ENCODE measurements around the gene MAP3K5. TPM values are rescaled to one million over a fixed set of nuclear protein-coding genes. Genes with fewer than 3 reads are reported as not detected.

MAP3K5 gene
- total RNA-seq, 1 experiment from 2014 or later: 2.1 TPM

DNA sequence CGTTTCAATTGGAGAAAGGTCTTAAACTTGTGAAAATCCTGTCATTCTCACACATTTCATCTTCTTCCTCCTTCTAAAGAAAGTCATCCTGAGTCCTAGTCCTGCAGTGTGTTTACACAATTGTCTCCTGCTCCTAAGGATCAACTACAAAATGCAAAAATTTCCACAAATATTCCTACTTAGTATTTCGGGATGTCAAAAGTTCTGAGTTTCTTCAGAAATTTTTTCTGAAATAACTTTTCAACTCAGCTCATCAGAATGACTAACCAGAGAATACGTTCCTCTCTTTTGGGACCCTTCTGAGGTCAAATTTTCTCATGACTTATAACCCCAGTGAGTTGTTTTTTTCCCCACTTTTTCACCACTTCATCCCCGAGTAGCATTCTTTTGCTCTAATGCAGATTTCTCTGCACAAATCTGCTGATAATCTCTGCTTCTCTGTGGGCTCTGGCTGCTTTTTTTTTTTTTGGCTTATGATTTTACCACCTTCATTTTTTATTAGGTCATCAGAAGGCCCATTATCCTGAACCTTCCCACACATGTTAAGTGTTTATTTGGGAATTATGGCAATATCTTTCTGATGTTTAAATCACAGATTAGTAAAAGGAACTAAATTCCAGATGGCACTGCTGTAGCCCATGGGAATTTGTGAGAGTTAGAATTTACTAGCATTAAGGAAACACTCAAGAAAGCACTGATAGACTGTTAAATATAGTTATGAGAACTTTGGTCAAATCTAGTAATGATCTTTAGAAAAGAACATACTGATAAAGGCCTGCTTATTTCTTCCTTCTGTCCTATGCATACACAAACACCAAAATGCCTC lies 41.4 kb downstream of the MAP3K5 start:
- H3K4me3 Mint-ChIP-seq (ENCODE audit: unreplicated experiment): no peak overlapping the region
- no TSS peak for BruUV-seq (replicated peaks)
- no peak for DNase-seq
- no peaks in the 10 kb centered on the region for H3K36me3 ChIP-seq (ENCODE audit: control insufficient read depth, insufficient read depth, low read length)
- H3K4me1 Mint-ChIP-seq (ENCODE audit: low read depth, unreplicated experiment): no peaks in the 10 kb centered on the region
- peaks cover 4% of the 10 kb centered on the region for H3K27me3 Mint-ChIP-seq (ENCODE audit: insufficient read depth, unreplicated experiment)
- no peaks in the 10 kb centered on the region for H3K27me3 ChIP-seq (replicated peaks; ENCODE audit: control insufficient read depth, insufficient read depth, low read length)
- POLR2A ChIA-PET: no interaction called here
- intact Hi-C loops (cut with micrococcal nuclease; ENCODE audit: unreplicated experiment): no loop called here
- no peaks in the 10 kb centered on the region for H3K9me3 Mint-ChIP-seq (ENCODE audit: unreplicated experiment)
- H3K4me1 ChIP-seq: no peaks in the 10 kb centered on the region
- CTCF ChIA-PET: no interaction called here
- H3K27ac Mint-ChIP-seq (ENCODE audit: unreplicated experiment): no peak overlapping the region
- H3K36me3 Mint-ChIP-seq (ENCODE audit: insufficient read depth, unreplicated experiment): no peaks in the 10 kb centered on the region
- H3K4me3 ChIP-seq (ENCODE audit: low read depth, low read length): no peak overlapping the region
- H3K9me3 ChIP-seq: no peaks in the 10 kb centered on the region
- TF ChIP-seq, protein P1, sequence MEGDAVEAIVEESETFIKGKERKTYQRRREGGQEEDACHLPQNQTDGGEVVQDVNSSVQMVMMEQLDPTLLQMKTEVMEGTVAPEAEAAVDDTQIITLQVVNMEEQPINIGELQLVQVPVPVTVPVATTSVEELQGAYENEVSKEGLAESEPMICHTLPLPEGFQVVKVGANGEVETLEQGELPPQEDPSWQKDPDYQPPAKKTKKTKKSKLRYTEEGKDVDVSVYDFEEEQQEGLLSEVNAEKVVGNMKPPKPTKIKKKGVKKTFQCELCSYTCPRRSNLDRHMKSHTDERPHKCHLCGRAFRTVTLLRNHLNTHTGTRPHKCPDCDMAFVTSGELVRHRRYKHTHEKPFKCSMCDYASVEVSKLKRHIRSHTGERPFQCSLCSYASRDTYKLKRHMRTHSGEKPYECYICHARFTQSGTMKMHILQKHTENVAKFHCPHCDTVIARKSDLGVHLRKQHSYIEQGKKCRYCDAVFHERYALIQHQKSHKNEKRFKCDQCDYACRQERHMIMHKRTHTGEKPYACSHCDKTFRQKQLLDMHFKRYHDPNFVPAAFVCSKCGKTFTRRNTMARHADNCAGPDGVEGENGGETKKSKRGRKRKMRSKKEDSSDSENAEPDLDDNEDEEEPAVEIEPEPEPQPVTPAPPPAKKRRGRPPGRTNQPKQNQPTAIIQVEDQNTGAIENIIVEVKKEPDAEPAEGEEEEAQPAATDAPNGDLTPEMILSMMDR (IDR thresholded peaks at IDR 0.05; ENCODE audit: insufficient read depth in 1 of 2, low read depth in 1 of 2, low read length in 1 of 2, severe bottlenecking in 1 of 2, unreplicated experiment in 1 of 2): no peak

DNA sequence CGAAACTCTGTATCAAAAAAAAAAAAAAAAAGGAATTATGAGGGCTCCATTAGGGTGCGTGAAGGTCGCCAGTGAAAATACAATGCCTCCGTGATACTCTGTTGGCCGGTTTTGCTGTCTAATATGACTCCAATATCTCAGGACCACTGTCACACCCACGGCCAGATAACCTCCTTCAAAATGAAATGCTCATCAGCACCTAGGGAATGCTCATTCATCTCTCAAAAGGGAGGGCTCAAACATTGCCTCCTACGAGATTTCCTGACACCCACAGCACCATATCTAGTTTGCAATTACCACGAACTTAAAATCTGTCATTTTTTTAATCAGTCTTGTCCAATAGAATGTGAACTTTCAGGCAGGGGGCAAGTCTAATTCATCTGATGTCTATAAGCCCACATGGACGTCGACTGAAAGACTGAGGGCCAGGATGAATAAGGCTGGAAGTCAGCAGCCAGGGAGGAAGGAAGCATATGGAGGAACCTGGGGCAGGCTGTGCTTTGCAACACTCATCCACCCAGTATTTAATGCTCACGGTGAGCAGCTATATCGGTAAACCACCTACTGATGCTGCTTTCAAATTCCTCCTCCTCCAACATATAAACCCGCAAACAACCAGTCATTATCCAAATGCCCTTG lies 42.8 kb downstream of the MAP3K5 start:
- CTCF ChIA-PET: no interaction called here
- no peak overlapping the region for H3K4me3 Mint-ChIP-seq (ENCODE audit: unreplicated experiment)
- H3K27me3 ChIP-seq (replicated peaks; ENCODE audit: control insufficient read depth, insufficient read depth, low read length): no peaks in the 10 kb centered on the region
- H3K4me1 ChIP-seq: no peaks in the 10 kb centered on the region
- H3K36me3 ChIP-seq (ENCODE audit: control insufficient read depth, insufficient read depth, low read length): no peaks in the 10 kb centered on the region
- H3K36me3 Mint-ChIP-seq (ENCODE audit: insufficient read depth, unreplicated experiment): no peaks in the 10 kb centered on the region
- H3K27ac Mint-ChIP-seq (ENCODE audit: unreplicated experiment): no peak overlapping the region
- POLR2A ChIA-PET: no interaction called here
- H3K4me1 Mint-ChIP-seq (ENCODE audit: low read depth, unreplicated experiment): no peaks in the 10 kb centered on the region
- TF ChIP-seq, protein P1 (IDR thresholded peaks at IDR 0.05; ENCODE audit: insufficient read depth in 1 of 2, low read depth in 1 of 2, low read length in 1 of 2, severe bottlenecking in 1 of 2, unreplicated experiment in 1 of 2): no peak
- intact Hi-C loops (cut with micrococcal nuclease; ENCODE audit: unreplicated experiment): no loop called here
- H3K9me3 Mint-ChIP-seq (ENCODE audit: unreplicated experiment): no peaks in the 10 kb centered on the region
- H3K4me3 ChIP-seq (ENCODE audit: low read depth, low read length): no peak overlapping the region
- H3K9me3 ChIP-seq: no peaks in the 10 kb centered on the region
- BruUV-seq (replicated peaks): no TSS peak
- no peak for DNase-seq
- peaks cover 2% of the 10 kb centered on the region for H3K27me3 Mint-ChIP-seq (ENCODE audit: insufficient read depth, unreplicated experiment)

DNA sequence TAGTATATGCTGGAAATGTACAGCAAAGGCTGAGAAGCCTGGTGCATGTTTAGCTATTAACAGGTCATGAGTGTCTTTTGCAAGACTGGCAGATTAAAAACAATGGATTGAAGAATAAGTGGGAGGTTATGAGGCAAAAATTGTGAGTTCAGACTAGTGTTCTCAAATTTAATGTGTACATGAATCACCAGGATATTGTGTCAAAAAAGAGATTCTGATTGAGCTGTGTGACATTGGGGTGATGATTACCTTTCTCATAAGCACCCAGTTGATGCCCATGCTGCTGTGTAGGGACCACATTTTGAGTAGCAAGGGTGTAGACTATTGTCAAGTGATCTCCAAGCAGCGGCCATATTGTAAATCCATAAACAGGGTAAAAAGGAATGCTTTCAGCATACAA lies 44.8 kb downstream of the MAP3K5 start:
- H3K4me3 ChIP-seq (ENCODE audit: low read depth, low read length): no peak overlapping the region
- no peak for DNase-seq
- Mint-ChIP-seq H3K27ac (ENCODE audit: unreplicated experiment) (no peak overlapping the region), H3K4me3 (ENCODE audit: unreplicated experiment) (no peak overlapping the region), H3K36me3 (ENCODE audit: insufficient read depth, unreplicated experiment) (no peaks in the 10 kb centered on the region), H3K27me3 (ENCODE audit: insufficient read depth, unreplicated experiment) (peaks cover 2% of the 10 kb centered on the region), H3K4me1 (ENCODE audit: low read depth, unreplicated experiment) (no peaks in the 10 kb centered on the region), H3K9me3 (ENCODE audit: unreplicated experiment) (no peaks in the 10 kb centered on the region)
- H3K4me1 ChIP-seq: no peaks in the 10 kb centered on the region
- H3K9me3 ChIP-seq: no peaks in the 10 kb centered on the region
- no peaks in the 10 kb centered on the region for H3K36me3 ChIP-seq (ENCODE audit: control insufficient read depth, insufficient read depth, low read length)
- ChIA-PET POLR2A (no interaction called here), CTCF (no interaction called here)
- BruUV-seq (replicated peaks): no TSS peak
- H3K27me3 ChIP-seq (replicated peaks; ENCODE audit: control insufficient read depth, insufficient read depth, low read length): no peaks in the 10 kb centered on the region
- intact Hi-C loops (cut with micrococcal nuclease; ENCODE audit: unreplicated experiment): no loop called here
- TF ChIP-seq, protein P1 (IDR thresholded peaks at IDR 0.05; ENCODE audit: insufficient read depth in 1 of 2, low read depth in 1 of 2, low read length in 1 of 2, severe bottlenecking in 1 of 2, unreplicated experiment in 1 of 2): no peak
